SKM-1 treated with dmso at 0.1 percent for 144 hours (cell line): ENCODE measurements around the gene MARCHF3.

Experiments
- DNase-seq: peaks from one replicate; lab custom pipeline; 2025; ENCODE audit not compliant: unreplicated experiment; lab: John Stamatoyannopoulos, UW

The MARCHF3 gene

DNA sequence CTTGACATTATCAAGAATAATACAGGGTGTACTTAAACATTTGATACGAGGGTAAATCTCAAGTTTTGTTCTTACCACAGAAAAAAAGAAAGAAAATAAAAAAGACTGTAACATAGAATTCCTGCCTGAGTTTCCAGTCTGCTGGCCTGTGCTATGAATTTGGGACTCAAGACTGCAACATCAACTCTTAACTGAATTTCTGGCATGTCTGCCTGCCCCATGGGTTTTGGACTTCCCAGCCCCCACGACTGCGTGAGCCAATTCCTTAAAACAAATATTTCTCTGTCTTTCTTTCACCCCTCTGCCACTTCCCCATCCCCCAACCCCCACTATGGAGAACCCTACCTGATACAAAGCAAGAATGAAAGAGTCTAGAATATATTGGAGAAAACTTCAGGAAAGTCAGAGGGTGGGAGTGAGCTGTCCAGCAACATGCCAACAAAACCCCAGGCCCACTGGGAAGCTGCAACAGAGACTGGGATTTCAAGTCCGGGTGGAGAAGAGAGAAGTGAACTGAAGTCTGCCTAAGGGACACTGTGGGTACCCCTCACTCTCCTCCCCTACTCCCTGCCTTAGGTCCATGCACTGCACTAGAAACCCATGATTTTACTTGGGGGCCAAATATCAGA, 43.0 kb downstream of the MARCHF3 start:
- no peak for DNase-seq

- no peak for DNase-seq
Observed at GRCh38 chr5:126984632-126985031, 45.7 kb downstream of the MARCHF3 start.

DNA sequence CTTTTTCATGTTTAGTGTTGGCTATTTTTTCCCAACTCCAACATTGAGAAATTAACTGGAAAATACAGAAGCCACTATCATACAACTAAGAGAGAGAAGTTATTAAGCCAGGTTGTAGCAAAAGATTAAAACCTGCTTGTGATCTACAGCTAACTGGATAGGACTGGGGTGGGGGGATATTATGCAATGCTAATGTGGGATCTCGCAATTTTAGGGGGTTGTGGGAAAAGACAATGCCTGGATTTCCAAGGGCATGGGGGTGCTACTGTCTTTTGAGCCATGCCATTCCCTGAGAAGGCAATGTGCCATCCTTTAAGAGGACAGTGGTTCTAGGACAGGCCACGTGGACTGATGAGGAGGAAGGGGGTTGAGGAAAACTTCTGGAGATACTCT, 46.5 kb downstream of the MARCHF3 start:
- no peak for DNase-seq

- DNase-seq, result no peak
Observed at GRCh38 chr5:126982926-126983873, 47.2 kb downstream of the MARCHF3 start.

GRCh38 chr5:126982202-126982601, 48.2 kb downstream of the MARCHF3 start:
- DNase-seq, result no peak

DNA sequence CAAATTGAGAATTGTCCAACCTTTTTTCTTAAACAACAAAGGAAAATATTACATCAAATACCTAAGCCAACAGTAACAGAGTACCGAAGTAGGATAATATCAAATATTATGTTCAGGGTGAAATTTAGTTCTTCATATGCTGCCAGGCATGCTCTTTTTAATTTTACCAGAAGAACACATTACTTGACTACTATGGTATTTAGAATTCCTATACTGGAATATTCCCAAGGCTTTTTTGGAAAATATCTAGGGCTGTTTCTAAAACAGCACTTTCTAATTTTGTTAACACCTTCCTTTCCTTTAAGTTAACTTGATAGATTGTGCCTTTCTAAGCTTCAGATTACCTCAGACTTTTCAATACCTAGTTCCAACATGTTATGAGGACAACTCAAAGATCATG, 48.7 kb downstream of the MARCHF3 start:
- DNase-seq, result no peak

DNA sequence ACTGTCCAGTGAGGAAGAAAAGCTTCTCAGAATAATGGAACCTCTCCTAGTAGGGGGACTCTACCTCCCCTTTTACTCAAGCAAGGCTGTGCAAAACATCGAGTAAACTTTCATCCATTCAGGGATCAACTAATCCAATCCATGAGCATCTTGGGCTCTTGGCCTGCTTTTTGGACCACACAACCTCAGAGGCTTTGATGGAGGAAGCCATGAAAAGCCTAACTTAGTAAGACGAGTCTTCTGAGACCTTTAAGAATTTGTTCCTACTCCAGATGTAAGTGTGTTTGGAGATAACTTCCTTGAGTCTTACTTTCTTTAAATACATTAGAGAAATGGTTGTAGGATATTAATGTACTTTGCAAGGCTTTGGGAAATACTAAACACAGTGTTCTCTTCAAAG, 49.1 kb downstream of the MARCHF3 start:
- DNase-seq, result no peak

DNA sequence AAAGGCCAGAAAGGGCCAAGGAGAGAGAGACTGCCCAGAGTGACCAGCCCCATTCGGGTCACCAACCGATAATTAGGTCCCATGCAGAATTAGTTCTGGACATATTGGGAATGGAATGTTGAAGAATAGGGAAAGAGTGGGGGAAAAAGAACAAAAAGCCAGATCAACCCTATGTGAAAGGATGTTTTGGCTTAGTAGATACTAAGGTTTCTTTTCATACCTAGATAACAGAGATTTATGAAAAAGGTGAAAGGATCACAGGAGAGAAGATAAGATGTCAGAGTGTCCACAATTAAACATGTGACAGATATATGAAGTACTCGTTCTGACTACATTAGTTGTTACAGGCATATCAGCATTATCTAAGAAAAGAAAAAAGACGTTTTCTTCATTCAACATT, 52.1 kb downstream of the MARCHF3 start:
- no peak for DNase-seq

GRCh38 chr5:126976520-126977172, 53.7 kb downstream of the MARCHF3 start:
- DNase-seq, result no peak

DNA sequence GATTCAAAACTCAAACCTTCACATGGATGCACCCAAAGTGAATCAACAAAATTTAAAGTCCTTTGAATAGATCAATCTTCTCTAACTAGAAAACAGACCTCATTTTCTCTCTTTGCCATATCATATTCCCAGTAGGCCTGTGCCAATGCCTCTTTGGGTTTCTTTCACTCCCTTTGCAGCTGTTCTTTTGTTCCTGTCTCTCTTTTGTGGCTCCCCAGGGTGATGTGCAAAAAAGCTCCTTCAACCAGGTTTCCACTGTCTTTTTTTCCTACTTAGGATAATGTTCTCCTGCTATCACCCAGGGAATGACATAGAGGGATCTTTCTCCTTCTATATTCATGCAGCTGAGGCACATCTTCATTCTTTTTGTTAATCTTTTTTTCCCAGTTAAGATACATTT, 54.6 kb downstream of the MARCHF3 start:
- no peak for DNase-seq

- no peak for DNase-seq
Observed at GRCh38 chr5:126973193-126973592, 57.2 kb downstream of the MARCHF3 start.

DNA sequence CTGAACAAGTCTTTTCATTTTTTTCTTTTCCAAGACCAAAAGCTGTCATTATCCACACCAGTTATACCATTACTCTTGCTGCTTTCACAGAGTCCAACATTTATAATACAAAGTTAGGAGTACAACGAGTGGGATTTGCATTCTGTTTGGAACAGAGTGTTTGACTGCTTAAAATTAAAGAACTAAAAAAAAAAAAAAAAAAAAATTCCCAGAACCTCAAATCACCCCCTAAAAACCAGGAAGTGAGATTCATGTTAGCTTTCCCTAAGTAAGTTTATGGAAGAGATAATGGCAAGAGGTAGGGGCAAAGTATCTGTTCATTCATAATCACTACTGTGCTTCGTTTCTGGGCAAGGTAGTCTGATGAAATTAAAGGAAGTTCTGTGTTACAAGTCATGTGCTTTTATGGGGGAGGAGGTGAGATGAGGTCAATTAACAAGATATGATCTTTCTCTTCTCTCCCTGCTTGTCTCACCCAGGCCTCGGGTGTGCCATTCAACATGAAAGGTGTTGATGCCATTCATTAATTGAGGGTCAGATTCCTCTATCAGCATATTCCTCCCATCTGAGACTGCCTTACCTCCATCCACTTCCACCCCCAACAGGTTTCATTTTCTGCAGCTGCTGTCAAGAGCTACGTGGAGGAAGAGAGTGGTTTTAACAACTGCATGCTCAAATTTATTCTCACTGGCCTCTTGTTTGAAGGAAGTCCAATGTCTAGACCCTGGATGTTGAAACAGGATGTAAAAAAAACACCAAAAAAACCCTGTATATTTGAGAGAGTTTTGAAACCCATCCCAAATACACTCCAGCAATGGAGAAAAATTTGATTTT, 58.1 kb downstream of the MARCHF3 start:
- DNase-seq, result peak; percentile 83

DNA sequence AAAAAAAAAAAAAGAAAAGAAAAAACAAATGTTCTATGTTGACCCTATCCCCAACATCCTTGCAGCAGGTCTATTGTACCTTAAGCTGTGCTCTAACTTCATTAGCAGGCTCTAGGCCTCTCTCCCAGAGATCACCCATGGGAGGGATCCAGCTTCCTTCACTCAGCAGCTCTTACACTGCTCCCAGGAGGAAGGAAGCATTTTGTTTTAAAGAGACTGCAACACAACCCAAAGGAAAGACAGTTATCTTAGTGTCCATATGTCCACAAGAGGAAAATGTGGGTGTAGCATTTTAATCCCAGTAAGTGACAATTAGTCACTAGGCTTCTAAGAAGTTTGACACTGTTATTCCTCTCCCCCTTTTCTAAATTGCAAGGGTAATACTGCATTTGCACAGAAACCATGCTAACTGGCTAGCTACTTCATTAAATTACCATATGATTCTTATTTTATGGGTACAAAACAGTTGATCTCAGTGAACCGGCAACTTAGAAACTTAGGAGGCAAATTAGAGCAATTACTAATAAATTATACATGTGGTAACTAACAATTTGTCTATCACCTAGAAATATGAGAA, 58.8 kb downstream of the MARCHF3 start:
- no peak for DNase-seq

DNA sequence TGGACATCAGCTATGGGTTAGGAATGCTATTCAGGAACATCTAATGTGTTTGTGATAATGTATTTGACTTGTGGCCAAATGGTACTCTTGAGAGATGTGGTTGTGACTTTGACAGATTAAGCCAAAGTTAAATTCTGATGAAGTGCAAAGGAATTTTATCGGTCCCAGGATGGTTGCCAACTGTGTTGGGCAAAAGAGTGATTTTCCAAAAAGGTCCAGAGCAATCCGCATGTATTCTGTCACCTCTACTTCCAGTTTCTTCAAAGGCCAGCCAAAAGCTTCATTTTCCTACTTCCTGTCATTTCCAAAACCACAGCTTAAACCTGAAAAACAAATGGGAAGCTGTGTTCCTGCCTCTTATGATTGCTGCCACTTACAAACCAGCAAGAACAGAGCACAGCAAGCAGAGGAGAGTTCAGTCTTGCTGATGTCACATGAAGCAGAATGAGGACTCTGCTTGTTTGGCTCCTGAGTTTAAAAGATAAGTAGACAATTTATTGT, 59.8 kb downstream of the MARCHF3 start:
- DNase-seq, result no peak

- peak; percentile 34 for DNase-seq
Observed at GRCh38 chr5:126969548-126969947, 60.8 kb downstream of the MARCHF3 start.

- DNase-seq, result no peak
Observed at GRCh38 chr5:126967808-126968466, 62.4 kb downstream of the MARCHF3 start.

GRCh38 chr5:126965487-126965886, 64.9 kb downstream of the MARCHF3 start:
- no peak for DNase-seq

GRCh38 chr5:126965061-126965475, 65.3 kb downstream of the MARCHF3 start:
- DNase-seq, result peak; percentile 40

- DNase-seq, result no peak
Observed at GRCh38 chr5:126963822-126964375, 66.5 kb downstream of the MARCHF3 start.

GRCh38 chr5:126961702-126962101, 68.7 kb downstream of the MARCHF3 start:
- no peak for DNase-seq
